H9 (cell line): ENCODE data around the gene CYB5RL. TPM values are rescaled to one million over a fixed set of nuclear protein-coding genes. Genes with fewer than 3 reads are reported as not detected.

Experiments used
- DNase-seq: peaks from one replicate; pipeline ENCODE4 v3.0.0-alpha.2; 2017
- H2AFZ ChIP-seq: one replicate; pipeline ENCODE4 v1.6.1; 2013; ENCODE audit warnings: mild to moderate bottlenecking, low read length, control low read depth, moderate library complexity
- H2AK5ac ChIP-seq: 2 replicates; pipeline ENCODE4 v1.6.1; 2013; ENCODE audit warnings: low read length, control low read depth, mixed read lengths; ENCODE audit not compliant: insufficient read length
- H2BK120ac ChIP-seq: one replicate; pipeline ENCODE4 v1.6.1; 2013; ENCODE audit warnings: low read depth, mild to moderate bottlenecking, low read length, control low read depth, inconsistent platforms; ENCODE audit not compliant: poor library complexity, severe bottlenecking
- H2BK12ac ChIP-seq: 2 replicates; pipeline ENCODE4 v1.6.1; 2013; ENCODE audit warnings: low read length, control low read depth, mixed read lengths, low read depth; ENCODE audit not compliant: insufficient read length
- H2BK15ac ChIP-seq: 2 replicates; pipeline ENCODE4 v1.6.1; 2013; ENCODE audit warnings: low read depth, low read length, control low read depth
- H2BK20ac ChIP-seq: one replicate; pipeline ENCODE4 v1.6.1; 2013; ENCODE audit warnings: low read depth, mild to moderate bottlenecking, low read length, control low read depth, inconsistent platforms; ENCODE audit not compliant: poor library complexity, severe bottlenecking
- H2BK5ac ChIP-seq: 2 replicates; pipeline ENCODE4 v1.6.1; 2013; ENCODE audit warnings: low read length, control low read depth, mixed read lengths; ENCODE audit not compliant: insufficient read length
- H3K14ac ChIP-seq: 2 replicates; pipeline ENCODE4 v1.6.1; 2013; ENCODE audit warnings: low read length, control low read depth; ENCODE audit not compliant: insufficient read depth
- H3K18ac ChIP-seq: 2 replicates; pipeline ENCODE4 v1.6.1; 2013; ENCODE audit warnings: low read depth, mild to moderate bottlenecking, mixed read lengths, low read length, control low read depth; ENCODE audit not compliant: insufficient read length
- H3K23ac ChIP-seq: 2 replicates; pipeline ENCODE4 v1.6.1; 2013; ENCODE audit warnings: low read length, control low read depth, mixed read lengths, low read depth; ENCODE audit not compliant: insufficient read length
- H3K23me2 ChIP-seq: 2 replicates; pipeline ENCODE4 v1.6.1; 2013; ENCODE audit warnings: low read depth, mild to moderate bottlenecking, mixed read lengths, low read length, control low read depth; ENCODE audit not compliant: insufficient read length, poor library complexity, severe bottlenecking
- H3K27ac ChIP-seq: 2 replicates; pipeline ENCODE4 v1.5.1; 2013; ENCODE audit warnings: low read length, control low read depth, mixed read lengths, low read depth; ENCODE audit not compliant: insufficient read length
- H3K27me3 ChIP-seq: 2 replicates; pipeline ENCODE4 v1.6.1; 2013; ENCODE audit warnings: low read length, control low read depth, inconsistent platforms; ENCODE audit not compliant: insufficient read depth
- H3K4ac ChIP-seq: 2 replicates; pipeline ENCODE4 v1.6.1; 2013; ENCODE audit warnings: low read depth, mild to moderate bottlenecking, control low read depth, inconsistent platforms, low read length, moderate library complexity
- H3K4me1 ChIP-seq: 2 replicates; pipeline ENCODE4 v1.6.1; 2013; ENCODE audit warnings: low read length, control low read depth, inconsistent platforms; ENCODE audit not compliant: insufficient read depth
- H3K4me2 ChIP-seq: 2 replicates; pipeline ENCODE4 v1.6.1; 2013; ENCODE audit warnings: low read length, control low read depth, mixed read lengths; ENCODE audit not compliant: insufficient read length, insufficient read depth
- H3K56ac ChIP-seq: 2 replicates; pipeline ENCODE4 v1.6.1; 2013; ENCODE audit warnings: low read depth, mild to moderate bottlenecking, mixed read lengths, low read length, control low read depth; ENCODE audit not compliant: insufficient read length
- H3K79me1 ChIP-seq: 2 replicates; pipeline ENCODE4 v1.6.1; 2013; ENCODE audit warnings: low read depth, mild to moderate bottlenecking, moderate library complexity, low read length, control low read depth, inconsistent platforms; ENCODE audit not compliant: insufficient read depth, poor library complexity, severe bottlenecking
- H3K79me2 ChIP-seq: 2 replicates; pipeline ENCODE4 v1.6.1; 2013; ENCODE audit warnings: low read length, control low read depth, inconsistent platforms; ENCODE audit not compliant: insufficient read depth
- H3K9ac ChIP-seq: 2 replicates; pipeline ENCODE4 v1.6.1; 2013; ENCODE audit warnings: low read length, control low read depth, mixed read lengths; ENCODE audit not compliant: insufficient read length; ENCODE audit errors: extremely low read depth
- H3K9me3 ChIP-seq: one replicate; pipeline ENCODE4 v1.6.1; 2013; ENCODE audit warnings: low read depth, low read length, inconsistent platforms; ENCODE audit not compliant: control insufficient read depth
- H3T11ph ChIP-seq: one replicate; pipeline ENCODE4 v1.6.1; 2013; ENCODE audit warnings: mild to moderate bottlenecking, low read length, control low read depth, inconsistent platforms
- H4K20me1 ChIP-seq: one replicate; pipeline ENCODE4 v1.6.1; 2013; ENCODE audit not compliant: control insufficient read depth, insufficient read length, insufficient read depth
- H4K5ac ChIP-seq: 2 replicates; pipeline ENCODE4 v1.6.1; 2013; ENCODE audit warnings: low read depth, mild to moderate bottlenecking, mixed read lengths, low read length, control low read depth; ENCODE audit not compliant: insufficient read length
- H4K8ac ChIP-seq: replicated peaks from 2 replicates; pipeline ENCODE4 v1.6.1; 2013; ENCODE audit warnings: low read length, control low read depth, mixed read lengths, low read depth; ENCODE audit not compliant: insufficient read length
- H4K91ac ChIP-seq: 2 replicates; pipeline ENCODE4 v1.6.1; 2013; ENCODE audit warnings: low read depth, mild to moderate bottlenecking, moderate library complexity, mixed read lengths, low read length, control low read depth; ENCODE audit not compliant: insufficient read length
- H3K27ac Mint-ChIP-seq, 3 experiments: 2 replicates in 2 of 3; 3 replicates in 1 of 3; pipeline ENCODE4 v1.8.0; 2020 to 2021; ENCODE audit warnings: mixed read lengths in 3 of 3, mild to moderate bottlenecking in 1 of 3, moderate library complexity in 1 of 3
- H3K27me3 Mint-ChIP-seq: 2 replicates; pipeline ENCODE4 v1.8.0; 2021; ENCODE audit warnings: low read depth, mild to moderate bottlenecking, moderate library complexity, mixed read lengths
- H3K36me3 Mint-ChIP-seq, 3 experiments: 2 replicates in 2 of 3; 3 replicates in 1 of 3; pipeline ENCODE4 v1.8.0; 2020 to 2021; ENCODE audit warnings: low read depth in 3 of 3, mixed read lengths in 3 of 3; ENCODE audit not compliant: insufficient read depth in 1 of 3
- H3K4me1 Mint-ChIP-seq, 2 experiments: 2 replicates each; pipeline ENCODE4 v1.8.0; 2020; ENCODE audit warnings: mixed read lengths in 2 of 2
- H3K4me3 Mint-ChIP-seq, 2 experiments: 2 replicates in 1 of 2; 3 replicates in 1 of 2; pipeline ENCODE4 v1.8.0; 2020 to 2021; ENCODE audit warnings: mild to moderate bottlenecking in 2 of 2, mixed read lengths in 2 of 2, moderate library complexity in 1 of 2
- H3K9me3 Mint-ChIP-seq, 2 experiments: 2 replicates in 1 of 2; 3 replicates in 1 of 2; pipeline ENCODE4 v1.8.0; 2020; ENCODE audit warnings: mild to moderate bottlenecking in 2 of 2, mixed read lengths in 2 of 2, moderate library complexity in 1 of 2
- WGBS: extraction: QIAGEN DNeasy Blood & Tissue Kit; methylation state at CpG from one replicate; pipeline ENCODE4 v1.1.7; 2013; ENCODE audit warnings: missing lambda C conversion rate, low lambda C conversion rate, mixed read lengths; ENCODE audit not compliant: insufficient read length; ENCODE audit errors: extremely low coverage; 5-methylcytosine and 5-hydroxymethylcytosine counted together
- total RNA-seq: library from RNA; stranded (reverse); gene quantifications from 2 replicates; pipeline ENCODE4 v1.2.1, GENCODE V29; 2021
- TF ChIP-seq, protein P1 (sequence below): fragments of 200-600 bp; sonication (generic); conservative IDR thresholded peaks from 3 replicates; pipeline ENCODE4 v1.8.0; 2021; ENCODE audit warnings: antibody characterized with exemption, mild to moderate bottlenecking

The CYB5RL gene
- total RNA-seq, 1 experiment from 2014 or later, result 12.6 TPM

DNA sequence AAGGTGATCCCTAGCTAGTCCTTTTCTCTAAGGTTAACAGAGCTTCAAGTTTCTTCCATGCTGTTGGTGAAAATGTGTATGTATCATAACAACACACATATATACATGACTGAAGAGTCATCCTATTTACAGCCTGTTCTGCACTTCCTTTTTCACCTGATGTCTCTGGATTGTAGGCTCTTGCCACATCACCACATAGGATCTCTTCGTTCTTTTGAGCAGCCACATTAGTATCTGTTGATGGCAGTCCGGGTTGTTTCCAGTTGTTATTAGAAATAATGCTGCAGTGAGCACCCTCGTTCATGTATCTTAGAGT is 19.8 kb upstream of the CYB5RL start:
- Mint-ChIP-seq H3K9me3 (no peaks in the 10 kb centered on the region), H3K36me3 (peaks cover 32 to 53% (median 42%) of the 10 kb centered on the region in 3 experiments; a peak in 6 of 7 replicates), H3K27me3 (peaks cover 2% of the 10 kb centered on the region; the same call in 1 of the 2 replicates), H3K4me3 (no peak overlapping the region), H3K4me1 (peaks cover 16 to 23% of the 10 kb centered on the region in 2 experiments), H3K27ac (peak overlapping the region in 1 of 3 experiments; percentile 45; a peak in 3 of 7 replicates)
- no CpG with 5 or more reads among the region's 3 CpGs for WGBS
- H2BK20ac ChIP-seq, result no peak overlapping the region
- no peak overlapping the region for H3K4ac ChIP-seq
- no peak overlapping the region for H3K4me2 ChIP-seq
- no peaks in the 10 kb centered on the region for H3K27me3 ChIP-seq
- H3K18ac ChIP-seq, result no peak overlapping the region
- no peak overlapping the region for H3K9ac ChIP-seq
- no peak overlapping the region for H3K23ac ChIP-seq
- TF ChIP-seq, protein P1, sequence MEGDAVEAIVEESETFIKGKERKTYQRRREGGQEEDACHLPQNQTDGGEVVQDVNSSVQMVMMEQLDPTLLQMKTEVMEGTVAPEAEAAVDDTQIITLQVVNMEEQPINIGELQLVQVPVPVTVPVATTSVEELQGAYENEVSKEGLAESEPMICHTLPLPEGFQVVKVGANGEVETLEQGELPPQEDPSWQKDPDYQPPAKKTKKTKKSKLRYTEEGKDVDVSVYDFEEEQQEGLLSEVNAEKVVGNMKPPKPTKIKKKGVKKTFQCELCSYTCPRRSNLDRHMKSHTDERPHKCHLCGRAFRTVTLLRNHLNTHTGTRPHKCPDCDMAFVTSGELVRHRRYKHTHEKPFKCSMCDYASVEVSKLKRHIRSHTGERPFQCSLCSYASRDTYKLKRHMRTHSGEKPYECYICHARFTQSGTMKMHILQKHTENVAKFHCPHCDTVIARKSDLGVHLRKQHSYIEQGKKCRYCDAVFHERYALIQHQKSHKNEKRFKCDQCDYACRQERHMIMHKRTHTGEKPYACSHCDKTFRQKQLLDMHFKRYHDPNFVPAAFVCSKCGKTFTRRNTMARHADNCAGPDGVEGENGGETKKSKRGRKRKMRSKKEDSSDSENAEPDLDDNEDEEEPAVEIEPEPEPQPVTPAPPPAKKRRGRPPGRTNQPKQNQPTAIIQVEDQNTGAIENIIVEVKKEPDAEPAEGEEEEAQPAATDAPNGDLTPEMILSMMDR, result no peak
- H2BK12ac ChIP-seq, result no peak overlapping the region
- H3K4me1 ChIP-seq, result no peaks in the 10 kb centered on the region
- no peak overlapping the region for H4K8ac ChIP-seq
- H3T11ph ChIP-seq, result no peak overlapping the region
- H3K79me1 ChIP-seq, result no peaks in the 10 kb centered on the region
- no peak overlapping the region for H2AK5ac ChIP-seq
- H2BK5ac ChIP-seq, result no peak overlapping the region
- H4K5ac ChIP-seq, result no peak overlapping the region
- H2BK15ac ChIP-seq, result no peak overlapping the region
- no peaks in the 10 kb centered on the region for H4K20me1 ChIP-seq
- H3K23me2 ChIP-seq, result no peaks in the 10 kb centered on the region
- H2AFZ ChIP-seq, result no peak overlapping the region
- DNase-seq, result no peak
- no peaks in the 10 kb centered on the region for H3K79me2 ChIP-seq
- H2BK120ac ChIP-seq, result no peak overlapping the region
- no peak overlapping the region for H3K27ac ChIP-seq
- no peaks in the 10 kb centered on the region for H3K9me3 ChIP-seq
- H4K91ac ChIP-seq, result no peak overlapping the region
- no peak overlapping the region for H3K14ac ChIP-seq
- H3K56ac ChIP-seq, result no peak overlapping the region
